ENCODE data around the gene SCRG1.

DNA sequence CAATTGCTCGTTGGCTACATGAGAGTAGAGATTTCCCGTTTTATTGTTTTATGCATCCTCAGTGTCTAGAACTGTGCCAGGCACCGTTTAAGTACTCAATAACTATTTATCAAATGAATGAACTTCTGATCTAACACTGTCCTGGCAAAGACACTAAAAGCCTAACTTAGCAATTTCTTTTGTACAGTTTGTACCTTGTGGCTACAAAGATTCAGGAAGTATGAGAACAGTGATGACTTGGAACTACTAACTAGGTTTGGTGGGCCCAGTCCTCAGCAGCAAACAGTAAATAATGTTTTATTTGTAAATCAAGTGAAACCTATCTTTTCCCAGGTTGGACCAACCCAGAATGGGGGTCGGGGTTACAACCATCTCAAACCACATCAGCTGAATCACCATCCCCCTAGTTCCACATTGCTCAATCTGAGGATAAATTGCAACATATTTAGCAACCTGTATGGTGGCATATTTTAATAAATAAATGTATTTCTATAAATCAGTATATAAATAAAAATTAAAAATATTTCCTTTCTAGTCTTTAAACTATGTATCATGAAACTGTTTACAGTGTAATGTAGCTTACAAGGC is 12.3 kb upstream of the SCRG1 start:
- TF ChIP-seq POLR2A (IDR thresholded peaks at IDR 0.05; ENCODE audit: low read length) (no peak), GATA1 (IDR thresholded peaks at IDR 0.05; ENCODE audit: low read depth, low read length) (no peak)

Data from erythroblast (primary cell).